GM12875 (cell line): Measurements from ENCODE around the gene LUM.

Experiments used
- H3K4me3 ChIP-seq: one replicate; pipeline ENCODE4 v1.5.1; 2011; ENCODE audit warnings: low read depth, low read length, control low read depth
- CTCF ChIP-seq: IDR thresholded peaks from 2 replicates; pipeline ENCODE4 v1.5.1; 2011; ENCODE audit warnings: low read depth, mild to moderate bottlenecking, control low read depth, inconsistent platforms, low read length, moderate library complexity, borderline replicate concordance; ENCODE audit not compliant: insufficient read depth

Gene LUM

GRCh38 chr12:91126516-91126915 lies 15.2 kb upstream of the LUM start:
- TF ChIP-seq CTCF = no peak
- no peak overlapping the region for H3K4me3 ChIP-seq

- TF ChIP-seq CTCF = no peak
- H3K4me3 ChIP-seq = no peak overlapping the region
Measured at GRCh38 chr12:91123236-91123916, 12.1 kb upstream of the LUM start.

GRCh38 chr12:91120781-91121180 lies 9.5 kb upstream of the LUM start:
- no peak overlapping the region for H3K4me3 ChIP-seq
- TF ChIP-seq CTCF = no peak

GRCh38 chr12:91119089-91119488 lies 7.8 kb upstream of the LUM start:
- H3K4me3 ChIP-seq = no peak overlapping the region
- no peak for TF ChIP-seq CTCF

- TF ChIP-seq CTCF = no peak
Measured at GRCh38 chr12:91113621-91114020, 2.3 kb upstream of the LUM start.

DNA sequence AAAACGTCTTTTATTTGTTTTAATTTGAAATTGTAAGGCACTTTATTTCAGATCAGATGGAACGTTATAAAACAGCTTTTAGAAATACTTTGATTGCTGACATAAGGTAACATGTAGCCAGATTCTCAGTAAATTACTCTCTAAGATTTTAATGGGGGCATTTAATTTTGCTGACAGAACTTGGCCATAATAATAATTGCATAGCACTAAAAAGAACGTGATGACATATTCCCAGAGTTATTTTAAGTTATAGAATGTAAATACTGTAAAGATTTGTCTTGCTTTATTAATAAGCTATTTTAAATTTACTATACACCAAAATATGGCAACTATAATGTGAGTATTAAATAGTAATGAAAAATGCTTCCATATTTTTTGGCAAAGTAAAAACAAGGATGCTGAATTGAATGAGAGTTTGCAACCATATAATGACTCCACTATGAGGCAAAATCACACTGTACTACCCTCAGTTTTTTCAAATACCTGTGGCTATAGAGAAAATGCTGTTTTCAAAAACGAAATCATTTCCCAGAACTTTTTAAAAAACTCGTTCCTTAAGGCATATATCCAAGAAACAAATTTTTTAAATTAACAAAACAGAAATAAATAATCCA lies 876 bp downstream of the LUM start:
- no peak for TF ChIP-seq CTCF
- H3K4me3 ChIP-seq = no peak overlapping the region

More at GRCh38 chr12:91113621-91114020, 2.3 kb upstream of the LUM start:
- no peak overlapping the region for H3K4me3 ChIP-seq

DNA sequence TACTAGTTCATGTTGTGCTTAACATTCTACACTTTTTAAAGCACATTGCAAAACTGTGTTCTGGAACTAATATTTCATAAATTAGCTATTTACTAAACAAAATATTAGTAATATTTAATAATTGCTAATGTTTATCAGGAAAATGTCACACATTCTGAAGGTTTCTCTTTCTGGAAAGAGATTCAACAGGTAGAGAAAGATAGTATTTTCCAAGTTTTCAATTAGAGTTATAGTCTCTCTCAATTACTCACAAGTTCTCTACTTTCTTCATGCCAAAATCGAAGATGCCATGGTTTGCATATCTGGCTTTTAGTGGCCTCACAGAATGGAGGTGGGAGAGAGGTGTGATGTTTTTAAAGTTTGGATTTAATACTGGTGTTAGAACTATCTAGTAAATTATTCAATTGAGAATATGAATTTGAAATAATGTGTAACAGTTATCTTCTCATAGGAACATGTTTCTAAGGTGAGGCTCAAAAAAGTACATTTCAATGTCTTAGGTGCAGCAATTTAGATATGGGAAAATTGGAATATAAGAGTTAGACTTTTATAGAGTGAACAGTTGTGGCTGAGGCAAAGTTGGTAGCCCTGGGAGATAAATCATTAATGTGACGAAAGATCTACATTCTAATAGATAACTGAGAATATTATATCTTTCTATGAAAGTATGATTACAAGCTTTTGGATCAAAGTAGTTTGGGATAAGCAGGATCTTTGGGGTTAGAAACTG lies 1.5 kb downstream of the LUM start:
- H3K4me3 ChIP-seq = no peak overlapping the region
- no peak for TF ChIP-seq CTCF
